Osteoblast (primary cell): Measurements from ENCODE around the gene CUEDC1. TPM values are rescaled to one million over a fixed set of nuclear protein-coding genes. Genes with fewer than 3 reads are reported as not detected.
"Not testable (repeated sequence)": the region's sequence is repeated elsewhere in the genome, so short reads cannot be mapped to it uniquely, and the experiment has no call there.

Source experiments
- DNase-seq: peaks from one replicate; pipeline ENCODE4 v3.0.0; 2011; ENCODE audit warnings: low spot score, mixed read lengths; ENCODE audit not compliant: insufficient read length; ENCODE audit errors: missing footprints
- H2AFZ ChIP-seq: 2 replicates; pipeline ENCODE4 v1.6.0; 2011; ENCODE audit warnings: mild to moderate bottlenecking, low read length
- H3K27ac ChIP-seq: 2 replicates; pipeline ENCODE4 v1.5.1; 2011; ENCODE audit warnings: mild to moderate bottlenecking, low read depth, low read length, moderate library complexity
- H3K27me3 ChIP-seq: 2 replicates; pipeline ENCODE4 v1.6.0; 2012; ENCODE audit warnings: mild to moderate bottlenecking, control low read depth, inconsistent platforms, low read length, moderate library complexity; ENCODE audit not compliant: insufficient read depth
- H3K36me3 ChIP-seq: 2 replicates; pipeline ENCODE4 v1.5.1; 2011; ENCODE audit warnings: mild to moderate bottlenecking, low read length, control low read depth, moderate library complexity; ENCODE audit not compliant: insufficient read depth
- H3K4me1 ChIP-seq: 2 replicates; pipeline ENCODE4 v1.5.1; 2011; ENCODE audit warnings: mild to moderate bottlenecking, low read length, control low read depth, moderate library complexity; ENCODE audit not compliant: insufficient read depth
- H3K4me2 ChIP-seq: 2 replicates; pipeline ENCODE4 v1.6.0; 2011; ENCODE audit warnings: mild to moderate bottlenecking, low read length; ENCODE audit not compliant: insufficient read depth
- H3K4me3 ChIP-seq: fragments of 200-600 bp; sonication (generic); 3 replicates; pipeline ENCODE4 v1.5.1; 2012; ENCODE audit warnings: mild to moderate bottlenecking, low read length, inconsistent platforms; ENCODE audit not compliant: insufficient read depth
- H3K79me2 ChIP-seq: 2 replicates; pipeline ENCODE4 v1.6.0; 2012; ENCODE audit warnings: mild to moderate bottlenecking, low read length, control low read depth, inconsistent platforms; ENCODE audit not compliant: insufficient read depth
- H3K9me3 ChIP-seq: 2 replicates; pipeline ENCODE4 v1.5.1; 2011; ENCODE audit warnings: low read depth, low read length, control low read depth
- H4K20me1 ChIP-seq: 2 replicates; pipeline ENCODE4 v1.6.0; 2012; ENCODE audit warnings: mild to moderate bottlenecking, low read length, control low read depth; ENCODE audit not compliant: insufficient read depth
- total RNA-seq: library from RNA; depleted of rRNA; stranded (reverse); fragments of >200 nt; gene quantifications from 2 replicates; pipeline ENCODE4 v1.2.3, GENCODE V29; 2012
- TF ChIP-seq, protein P1 (sequence below): IDR thresholded peaks from 2 replicates; pipeline ENCODE4 v1.5.1; 2011; ENCODE audit warnings: mild to moderate bottlenecking, low read depth, low read length, moderate library complexity; ENCODE audit errors: extremely low read depth

Gene CUEDC1
- total RNA-seq, 1 donor = 21.0 TPM

DNA sequence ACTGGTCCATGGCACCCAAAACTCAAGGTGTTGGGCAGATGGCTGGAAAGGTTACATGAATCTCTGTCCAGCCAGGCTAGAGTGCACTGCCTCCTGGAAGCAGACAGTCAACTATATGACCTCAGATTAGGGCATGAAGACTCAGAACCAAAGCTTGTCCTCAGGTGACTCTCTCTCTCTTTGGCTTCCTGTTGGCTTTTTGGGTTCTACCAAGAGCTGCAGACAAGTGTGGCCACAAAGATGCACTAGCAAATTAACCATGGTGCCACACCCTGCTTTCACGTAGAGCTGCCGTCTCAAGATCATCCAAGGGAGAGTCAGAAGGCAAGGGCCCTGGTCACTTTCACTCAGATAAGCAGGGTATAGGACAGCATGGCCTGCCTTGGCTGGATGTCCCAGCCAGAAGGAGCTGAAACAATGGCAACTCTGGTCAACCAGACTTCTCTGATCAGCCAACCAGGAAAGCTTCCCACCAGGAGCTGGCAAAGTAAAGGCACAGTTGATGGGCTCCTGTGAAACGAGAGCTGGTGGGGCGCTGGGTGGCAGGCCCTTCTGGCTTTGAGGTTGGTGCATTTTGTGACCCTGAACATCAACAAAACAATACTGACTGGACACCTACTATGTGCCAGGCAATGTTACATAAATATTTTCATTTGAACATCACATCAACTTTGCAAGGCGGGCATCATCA lies 31.9 kb downstream of the CUEDC1 start:
- Histone ChIP-seq H4K20me1 (peaks cover 46% of the 10 kb centered on the region), H3K27ac (no peak overlapping the region), H3K79me2 (peaks cover 68% of the 10 kb centered on the region), H3K4me1 (peaks cover 23% of the 10 kb centered on the region), H3K27me3 (no peaks in the 10 kb centered on the region), H3K9me3 (no peaks in the 10 kb centered on the region), H3K4me3 (no peak overlapping the region), H3K36me3 (peaks cover 2% of the 10 kb centered on the region), H2AFZ (no peak overlapping the region), H3K4me2 (no peak overlapping the region)
- peak; percentile 64 for DNase-seq
- TF ChIP-seq, protein P1, sequence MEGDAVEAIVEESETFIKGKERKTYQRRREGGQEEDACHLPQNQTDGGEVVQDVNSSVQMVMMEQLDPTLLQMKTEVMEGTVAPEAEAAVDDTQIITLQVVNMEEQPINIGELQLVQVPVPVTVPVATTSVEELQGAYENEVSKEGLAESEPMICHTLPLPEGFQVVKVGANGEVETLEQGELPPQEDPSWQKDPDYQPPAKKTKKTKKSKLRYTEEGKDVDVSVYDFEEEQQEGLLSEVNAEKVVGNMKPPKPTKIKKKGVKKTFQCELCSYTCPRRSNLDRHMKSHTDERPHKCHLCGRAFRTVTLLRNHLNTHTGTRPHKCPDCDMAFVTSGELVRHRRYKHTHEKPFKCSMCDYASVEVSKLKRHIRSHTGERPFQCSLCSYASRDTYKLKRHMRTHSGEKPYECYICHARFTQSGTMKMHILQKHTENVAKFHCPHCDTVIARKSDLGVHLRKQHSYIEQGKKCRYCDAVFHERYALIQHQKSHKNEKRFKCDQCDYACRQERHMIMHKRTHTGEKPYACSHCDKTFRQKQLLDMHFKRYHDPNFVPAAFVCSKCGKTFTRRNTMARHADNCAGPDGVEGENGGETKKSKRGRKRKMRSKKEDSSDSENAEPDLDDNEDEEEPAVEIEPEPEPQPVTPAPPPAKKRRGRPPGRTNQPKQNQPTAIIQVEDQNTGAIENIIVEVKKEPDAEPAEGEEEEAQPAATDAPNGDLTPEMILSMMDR = no peak

DNA sequence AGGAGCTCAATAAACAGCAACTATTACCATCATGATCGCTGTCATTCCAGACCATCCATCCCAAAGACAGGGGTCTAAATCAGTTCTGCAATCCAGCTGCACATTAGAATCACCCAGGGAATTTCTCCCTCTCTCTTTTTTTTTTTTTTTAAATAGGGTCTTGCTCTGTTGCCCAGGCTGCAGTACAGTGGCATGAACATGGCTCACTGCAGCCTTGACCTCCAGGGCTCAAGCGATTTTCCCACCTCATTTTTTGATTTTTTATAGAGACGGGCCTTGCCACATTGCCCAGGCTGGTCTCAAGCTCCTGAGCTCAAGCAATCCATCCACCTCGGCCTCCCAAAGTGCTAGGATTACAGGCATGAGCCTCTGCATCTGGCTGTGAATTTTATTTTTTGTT lies 32.5 kb downstream of the CUEDC1 start:
- not testable (repeated sequence) for H3K4me2 ChIP-seq, H3K27me3 ChIP-seq, H2AFZ ChIP-seq, H3K27ac ChIP-seq, H3K36me3 ChIP-seq, DNase-seq, H3K9me3 ChIP-seq, H3K4me3 ChIP-seq
- Histone ChIP-seq H4K20me1 (peaks cover 47% of the 10 kb centered on the region), H3K79me2 (peaks cover 68% of the 10 kb centered on the region), H3K4me1 (peaks cover 26% of the 10 kb centered on the region)

DNA sequence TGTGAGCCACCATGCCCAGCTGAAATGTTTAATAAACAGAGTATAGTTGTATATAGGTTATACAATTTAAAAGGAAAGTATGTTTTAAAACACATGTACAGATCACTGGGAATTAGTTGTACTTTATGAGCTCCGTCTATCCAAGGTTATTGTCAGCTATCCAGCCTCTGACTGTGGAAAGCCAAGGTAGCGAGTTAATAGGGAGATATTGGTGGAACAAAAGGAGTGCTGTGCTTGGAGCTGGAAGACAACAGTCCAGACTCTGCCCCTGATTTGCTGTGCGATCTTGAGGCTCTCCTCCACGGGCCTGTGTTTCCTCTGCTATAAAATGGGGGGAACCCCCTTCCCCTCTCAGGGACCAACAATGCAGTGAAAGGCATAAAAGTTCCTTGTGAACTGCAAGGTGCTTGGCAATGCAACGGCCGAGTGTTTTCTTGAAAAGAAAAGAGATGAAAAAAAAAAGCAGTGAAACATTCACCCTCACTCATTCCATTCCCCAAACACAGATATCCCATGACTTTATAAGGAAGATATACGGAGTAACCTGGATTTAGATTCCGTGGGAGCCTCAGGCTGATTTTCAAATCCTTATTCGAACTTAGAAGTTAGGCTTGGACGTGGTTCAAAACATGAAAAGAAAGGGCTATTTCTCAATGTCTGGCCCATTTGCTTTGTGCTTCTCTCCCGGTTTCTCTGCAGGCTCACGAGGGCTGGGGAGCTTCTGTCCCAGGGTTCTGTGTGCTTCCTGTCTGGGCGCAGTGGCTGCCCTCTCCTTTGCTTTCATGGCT lies 34.1 kb downstream of the CUEDC1 start:
- peak; percentile 49 for DNase-seq
- H3K27ac ChIP-seq = peak overlapping the region; percentile 19

DNA sequence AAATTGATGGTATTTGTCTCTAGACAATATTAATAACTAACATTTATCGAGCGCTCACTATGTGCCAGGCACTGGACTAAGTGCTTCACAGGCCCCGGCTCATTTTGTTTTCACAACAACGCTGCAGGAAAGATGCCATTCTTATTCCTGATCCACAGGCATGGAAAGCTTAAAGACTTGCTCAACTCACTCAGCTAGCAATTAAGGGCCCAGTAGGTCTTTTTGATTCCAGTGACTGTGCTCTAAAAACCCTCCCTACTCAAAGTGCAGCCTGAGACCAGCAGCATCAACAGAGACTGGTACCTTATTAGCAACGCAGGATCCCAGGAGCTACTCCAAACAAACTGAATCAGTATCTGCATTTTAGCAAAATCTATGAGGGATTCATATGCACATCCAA lies 35.3 kb downstream of the CUEDC1 start:
- Histone ChIP-seq H3K79me2 (peaks cover 71% of the 10 kb centered on the region), H3K27me3 (no peaks in the 10 kb centered on the region), H3K9me3 (no peaks in the 10 kb centered on the region), H2AFZ (no peak overlapping the region), H3K4me2 (no peak overlapping the region), H3K4me1 (peaks cover 19% of the 10 kb centered on the region), H3K27ac (no peak overlapping the region), H3K4me3 (no peak overlapping the region), H3K36me3 (no peaks in the 10 kb centered on the region), H4K20me1 (peaks cover 40% of the 10 kb centered on the region)
- DNase-seq = no peak
- TF ChIP-seq, protein P1 = no peak

More for the DNA sequence above, 34.1 kb downstream of the CUEDC1 start:
- peaks cover 15% of the 10 kb centered on the region for H3K4me1 ChIP-seq
- peaks cover 72% of the 10 kb centered on the region for H3K79me2 ChIP-seq
- no peak overlapping the region for H3K4me3 ChIP-seq
- H3K36me3 ChIP-seq = peaks cover 2% of the 10 kb centered on the region
- H3K9me3 ChIP-seq = no peaks in the 10 kb centered on the region
- H2AFZ ChIP-seq = peak overlapping the region; percentile 35
- H3K4me2 ChIP-seq = no peak overlapping the region
- TF ChIP-seq, protein P1 = no peak
- no peaks in the 10 kb centered on the region for H3K27me3 ChIP-seq
- peaks cover 41% of the 10 kb centered on the region for H4K20me1 ChIP-seq
